Amniotic epithelial cell (primary cell): ENCODE measurements around the gene SRL.
"Not testable (repeated sequence)": the region's sequence is repeated elsewhere in the genome, so short reads cannot be mapped to it uniquely, and the experiment has no call there.

Experiments used
- DNase-seq: peaks from one replicate; pipeline ENCODE4 v3.0.0-alpha.2; 2010; ENCODE audit warnings: low read depth

Gene SRL

DNA sequence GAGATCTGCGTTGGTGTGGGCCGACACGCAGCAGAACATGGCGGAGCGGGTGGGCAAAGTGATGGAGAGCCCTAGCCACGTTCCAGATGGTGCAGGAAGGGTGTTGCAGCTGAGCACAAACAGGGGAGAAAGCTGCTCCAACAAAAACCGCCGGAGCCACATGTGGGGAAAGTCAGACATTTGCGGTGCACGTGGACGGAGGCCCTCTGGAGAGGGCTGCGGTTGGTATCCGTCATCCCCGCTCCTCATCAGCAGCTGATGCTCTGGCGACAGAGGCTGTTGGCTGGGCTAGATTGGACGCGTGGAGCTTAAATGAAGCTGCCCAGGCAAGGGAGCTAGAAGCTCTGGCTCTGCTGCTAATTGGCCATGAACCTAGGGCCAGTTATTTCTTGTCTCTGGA lies 82.2 kb downstream of the SRL start:
- DNase-seq = no peak

DNA sequence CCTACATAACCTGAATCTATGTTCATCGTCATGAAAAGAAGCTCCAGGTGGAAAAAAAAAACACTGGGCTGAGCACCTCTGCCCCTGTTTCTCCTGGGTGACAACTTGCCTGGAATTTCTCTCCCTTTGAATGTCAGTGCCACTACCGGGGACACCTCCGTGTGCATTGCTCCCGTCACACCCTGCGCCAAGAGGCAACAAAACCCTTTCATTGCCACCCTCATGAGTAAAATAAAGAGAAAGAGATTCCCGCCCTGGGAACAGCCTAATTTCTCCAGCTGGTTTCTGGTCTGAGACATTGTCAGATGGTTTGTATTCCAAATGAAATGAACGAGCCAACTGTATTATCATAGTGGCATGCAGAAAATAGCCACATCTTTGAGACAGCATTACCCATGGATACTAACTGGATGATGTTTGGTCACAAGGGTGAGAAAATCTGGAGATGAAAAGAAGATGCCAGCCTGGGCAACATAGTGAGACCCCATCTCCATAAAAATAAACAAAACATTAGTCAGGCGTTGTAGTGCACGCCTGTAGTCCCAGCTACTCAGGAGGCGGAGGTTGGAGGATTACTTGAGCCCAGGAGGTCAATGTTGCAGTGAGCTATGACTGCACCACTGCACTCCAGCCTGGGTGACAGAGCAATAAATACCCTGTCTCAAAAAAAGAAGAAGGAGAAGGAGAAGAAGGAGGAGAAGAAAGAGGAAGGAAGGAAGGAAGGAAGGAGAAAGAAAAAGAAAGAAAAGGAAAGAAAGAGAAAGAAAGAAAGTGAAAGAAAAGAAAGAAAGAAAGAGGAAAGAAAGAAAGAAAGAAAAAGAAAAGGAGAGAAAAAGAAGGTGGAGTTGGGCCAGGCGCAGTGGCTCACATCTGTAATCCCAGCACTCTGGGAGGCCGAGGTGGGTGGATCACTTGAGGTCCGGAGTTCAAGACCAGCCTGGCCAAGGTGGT lies 83.5 kb downstream of the SRL start:
- DNase-seq = no peak

DNA sequence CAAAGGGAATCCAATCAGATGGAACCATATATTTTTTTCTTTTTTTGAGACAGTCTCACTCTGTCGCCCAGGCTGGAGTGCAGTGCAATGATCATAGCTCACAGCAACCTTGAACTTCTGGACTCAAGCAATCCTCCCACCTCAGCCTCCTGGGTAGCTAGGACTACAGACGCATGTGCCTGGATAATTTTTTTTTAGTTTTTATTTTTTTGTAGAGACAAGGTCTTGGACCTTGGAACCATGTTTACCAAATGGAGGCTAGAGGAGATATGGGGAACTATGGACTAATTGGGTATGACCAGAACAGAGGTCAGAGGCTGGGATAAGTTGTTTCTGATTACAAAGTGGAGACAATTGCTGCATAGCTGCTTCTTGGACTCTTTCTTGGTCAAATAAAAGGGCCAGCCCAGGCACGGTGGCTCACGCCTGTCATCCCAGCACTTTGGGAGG lies 84.5 kb downstream of the SRL start:
- no peak for DNase-seq

DNA sequence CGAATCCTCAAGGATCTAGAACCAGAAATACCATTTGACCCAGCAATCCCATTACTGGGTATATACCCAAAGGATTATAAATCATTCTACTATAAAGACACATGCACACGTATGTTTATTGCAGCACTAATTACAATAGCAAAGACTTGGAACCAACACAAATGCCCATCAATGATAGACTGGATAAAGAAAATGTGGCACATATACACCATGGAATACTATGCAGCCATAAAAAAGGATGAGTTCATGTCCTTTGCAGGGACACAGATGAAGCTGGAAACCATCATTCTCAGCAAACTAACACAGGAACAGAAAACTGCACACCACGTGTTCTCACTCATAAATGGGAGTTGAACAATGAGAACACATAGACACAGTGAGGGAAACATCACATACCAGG lies 85.4 kb downstream of the SRL start:
- DNase-seq = not testable (repeated sequence)

DNA sequence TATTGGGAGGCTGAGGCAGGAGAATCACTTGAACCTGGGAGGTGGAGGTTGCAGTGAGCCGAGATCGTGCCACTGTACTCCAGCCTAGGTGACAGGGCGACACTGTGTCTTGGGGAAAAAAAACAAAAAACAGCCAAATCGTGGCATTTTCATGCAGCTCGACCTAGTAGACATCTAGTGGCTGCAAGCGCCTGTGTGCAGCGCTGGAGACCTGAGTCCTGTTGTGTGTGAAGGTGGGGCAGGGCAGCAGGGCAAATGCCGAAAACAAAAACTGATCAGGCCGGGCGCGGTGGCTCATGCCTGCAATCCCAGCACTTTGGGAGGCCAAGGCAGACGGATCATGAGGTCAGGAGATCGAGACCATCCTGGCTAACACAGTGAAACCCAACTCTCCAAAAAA lies 88.5 kb downstream of the SRL start:
- not testable (repeated sequence) for DNase-seq

DNA sequence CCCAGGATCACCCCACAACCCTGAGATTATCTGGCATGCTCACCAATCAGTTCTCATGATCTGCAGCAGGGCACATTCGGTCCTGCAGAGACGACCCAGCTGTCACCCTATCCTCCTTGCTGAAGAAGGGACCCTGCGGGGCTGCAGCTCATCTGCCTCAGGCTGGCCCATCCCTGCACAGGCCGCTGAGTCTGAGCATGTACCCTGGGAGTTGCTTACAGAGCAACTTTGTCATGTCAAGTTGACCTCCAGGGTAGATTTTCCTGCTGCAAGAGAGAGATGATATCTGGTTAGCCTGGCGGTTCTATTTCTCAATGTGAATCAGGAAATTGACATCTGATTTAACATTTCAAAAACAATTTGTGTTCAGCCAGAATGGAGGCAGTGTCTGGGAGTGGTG lies 89.6 kb downstream of the SRL start:
- DNase-seq = no peak

DNA sequence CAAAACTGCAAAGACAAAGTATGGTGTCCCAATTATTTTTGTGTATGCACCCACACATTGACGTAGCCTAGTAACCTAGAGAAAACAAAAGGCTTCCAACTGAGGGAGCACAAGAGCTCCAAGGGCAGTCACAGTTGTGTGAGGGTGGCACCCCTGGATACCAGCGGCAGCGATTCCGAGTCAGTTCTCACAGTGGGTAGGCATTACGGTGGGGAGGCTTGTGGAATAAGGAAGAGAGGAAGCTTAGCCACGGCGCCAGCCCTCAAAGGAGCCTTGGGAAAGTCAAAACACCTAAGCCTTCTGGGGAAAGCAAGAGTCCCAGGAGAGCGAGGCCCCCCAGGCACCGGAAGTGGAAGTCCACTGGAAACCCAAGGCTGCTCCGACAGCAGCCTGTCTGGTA lies 94.6 kb downstream of the SRL start:
- DNase-seq = no peak

DNA sequence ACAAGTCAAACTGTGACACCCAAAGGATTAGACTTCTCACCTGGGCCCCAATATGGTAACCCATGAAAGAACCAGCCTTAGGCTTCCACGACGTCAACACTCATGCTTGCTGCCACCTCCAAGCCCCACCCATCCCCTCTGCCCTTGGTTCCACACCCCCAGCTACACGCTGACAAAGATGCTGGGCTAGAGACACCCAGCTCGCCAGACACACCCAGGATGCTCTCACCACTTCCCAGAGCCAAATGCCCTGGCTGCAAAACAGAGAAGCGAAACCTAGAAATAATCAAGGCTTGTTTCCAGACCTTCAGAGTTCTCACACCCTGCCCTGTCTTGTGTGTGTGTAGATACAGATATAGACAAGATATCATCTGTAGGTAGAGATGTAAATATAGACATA lies 99.6 kb downstream of the SRL start:
- no peak for DNase-seq

DNA sequence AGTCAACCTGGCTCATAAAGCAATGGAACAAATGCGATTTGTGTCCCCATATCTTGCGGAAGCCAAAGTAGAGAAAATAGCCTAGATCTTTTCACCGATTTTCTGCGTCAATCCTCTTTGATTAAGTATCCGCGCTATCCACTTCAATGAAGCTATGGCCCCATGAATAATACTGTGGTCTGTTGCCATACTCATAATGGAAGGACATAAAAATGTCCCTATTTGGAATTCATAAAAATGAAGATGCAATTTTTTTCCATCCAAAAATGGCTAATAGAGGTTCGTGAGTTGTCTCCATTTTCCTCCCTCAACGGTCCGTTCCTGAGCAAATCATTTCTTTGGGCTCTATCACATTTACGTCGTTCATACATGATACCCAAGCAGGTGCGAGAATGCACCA lies 100.3 kb downstream of the SRL start:
- no peak for DNase-seq

DNA sequence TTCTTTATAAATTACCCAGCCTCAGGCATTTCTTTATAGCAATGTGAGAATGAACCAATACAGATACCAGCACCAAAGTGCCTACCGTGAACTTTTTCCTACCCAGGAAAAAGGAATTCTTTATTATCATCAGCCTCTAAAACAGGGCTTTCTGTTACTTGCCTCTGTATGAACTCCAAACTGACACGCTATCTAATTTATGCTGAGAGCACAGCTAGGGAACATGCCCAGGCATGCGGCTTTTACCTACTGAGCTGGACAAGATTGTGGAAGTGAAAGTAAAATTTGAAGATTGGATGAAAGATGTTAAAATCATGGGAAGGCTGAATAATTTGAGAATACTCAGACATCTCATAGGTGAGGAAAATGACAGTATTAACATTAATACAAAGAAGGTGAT lies 101.2 kb downstream of the SRL start:
- peak; percentile 66 for DNase-seq

DNA sequence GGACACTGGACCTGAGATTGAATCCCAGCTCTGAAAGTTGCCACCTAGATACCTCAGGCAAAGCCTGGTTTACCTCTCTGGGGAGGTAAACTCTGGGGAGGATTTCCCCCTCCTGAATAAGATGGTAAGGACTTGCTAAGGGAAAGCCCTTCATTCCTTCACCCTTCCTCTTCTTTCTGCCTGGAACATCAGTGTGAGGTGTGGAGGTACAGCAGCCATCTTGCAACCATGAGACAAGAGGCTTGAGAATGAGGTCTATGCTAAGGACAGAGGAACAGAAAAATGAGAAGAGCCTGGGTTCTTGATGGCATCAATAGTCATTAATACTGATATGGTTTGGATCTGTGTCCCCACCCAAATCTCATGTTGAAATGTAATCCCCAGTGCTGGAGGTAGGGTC lies 101.9 kb downstream of the SRL start:
- DNase-seq = no peak
